ENCODE results near the gene CACNA1F.

The CACNA1F gene

GRCh38 chrX:49233176-49233575 is at the start of gene CACNA1F:
TSS of gene CACNA1F (minus strand) at chrX:49233340. CDS start at chrX:49233309, 31 bp downstream.
- DNase-seq (ENCODE audit: low read depth in 2 of 2) = no peak

GRCh38 chrX:49282647-49283011 is 49.5 kb upstream of the CACNA1F start:
- peak; percentile 5 to 8 for DNase-seq (ENCODE audit: low read depth in 2 of 2)

DNA sequence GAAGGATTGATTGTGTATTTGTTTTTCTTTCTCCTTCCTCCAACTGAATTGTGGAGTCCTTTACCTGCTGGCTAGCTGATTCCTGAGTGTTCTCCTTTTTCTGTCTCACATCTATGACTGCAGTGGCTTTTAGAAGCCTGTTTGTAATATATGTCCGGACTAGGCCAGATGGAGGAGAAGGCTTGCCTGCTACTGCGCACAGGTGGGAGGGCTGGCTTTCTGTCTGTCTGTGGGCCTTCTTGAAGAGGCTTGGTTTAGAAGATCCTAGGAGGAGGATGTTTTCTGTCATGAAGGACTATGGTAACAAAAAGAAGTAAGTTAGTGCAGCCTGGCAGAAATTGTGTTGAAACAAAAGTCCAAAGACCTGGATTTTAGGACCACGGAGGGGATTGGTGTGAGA is 44.9 kb upstream of the CACNA1F start:
- no peak for DNase-seq (ENCODE audit: low read depth in 2 of 2)

DNA sequence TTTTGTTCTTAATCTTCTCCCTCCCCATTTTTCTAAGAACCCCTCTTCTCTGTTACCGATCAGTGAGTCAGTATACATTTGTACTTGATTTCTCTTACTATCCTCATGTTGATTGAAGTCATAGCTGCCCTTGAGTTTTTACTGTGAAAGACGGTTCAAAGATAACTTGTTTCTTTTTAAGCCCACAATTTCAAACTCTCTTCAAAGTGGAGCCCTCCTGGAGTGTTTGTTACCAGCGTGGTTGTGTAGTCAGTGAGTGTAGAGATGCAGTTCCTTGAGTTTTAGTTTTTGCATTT is 44.3 kb upstream of the CACNA1F start:
- no peak for DNase-seq (ENCODE audit: low read depth in 2 of 2)

GRCh38 chrX:49276671-49277534 is 43.8 kb upstream of the CACNA1F start:
- DNase-seq (ENCODE audit: low read depth in 2 of 2) = no peak

DNA sequence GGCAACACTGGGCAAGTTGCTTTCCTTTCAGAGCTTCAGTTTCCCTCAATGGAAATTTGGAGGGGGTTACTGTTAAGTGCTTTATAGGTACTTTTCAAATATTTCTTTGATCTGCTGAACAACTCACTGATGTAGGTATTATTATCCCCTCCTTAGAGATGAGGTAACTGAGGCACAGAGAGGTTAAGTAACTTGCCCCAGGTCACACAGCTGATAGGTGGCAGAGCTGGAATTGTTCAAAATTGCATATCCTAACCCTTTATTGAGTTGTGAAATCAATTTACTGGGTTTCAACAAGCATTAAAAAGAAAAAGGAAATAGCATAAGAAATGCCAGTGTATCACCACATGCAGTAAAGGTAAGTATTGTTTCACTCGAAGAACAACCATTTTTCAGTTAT is 43.1 kb upstream of the CACNA1F start:
- DNase-seq (ENCODE audit: low read depth in 2 of 2) = no peak

DNA sequence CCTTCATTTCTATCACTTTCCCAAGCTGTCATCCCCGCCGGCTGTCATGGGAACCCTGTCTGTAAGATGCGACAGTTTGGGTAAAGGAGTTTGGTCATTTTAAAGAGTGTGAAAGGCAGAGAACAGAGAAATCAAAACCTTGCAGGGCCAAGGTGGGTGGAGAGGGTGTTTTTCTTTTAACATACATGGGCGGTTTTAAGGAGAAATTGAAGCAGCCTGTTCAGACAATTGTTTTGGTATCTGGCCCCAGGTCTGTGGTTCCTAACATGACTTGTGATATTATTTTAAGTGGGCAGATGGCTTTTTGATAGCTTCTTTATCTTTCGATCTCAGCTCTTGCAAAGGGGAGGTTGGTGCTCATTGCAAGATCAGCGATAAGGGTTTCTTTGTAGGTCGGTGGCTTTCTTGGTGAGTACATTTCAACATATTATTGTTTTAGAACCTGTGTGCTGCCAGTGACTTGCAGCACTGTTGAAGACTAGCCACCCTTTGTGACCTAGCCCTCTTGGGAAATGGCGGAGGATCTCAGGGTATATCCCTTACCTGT is 40.1 kb upstream of the CACNA1F start:
- no peak for DNase-seq (ENCODE audit: low read depth in 2 of 2)

DNA sequence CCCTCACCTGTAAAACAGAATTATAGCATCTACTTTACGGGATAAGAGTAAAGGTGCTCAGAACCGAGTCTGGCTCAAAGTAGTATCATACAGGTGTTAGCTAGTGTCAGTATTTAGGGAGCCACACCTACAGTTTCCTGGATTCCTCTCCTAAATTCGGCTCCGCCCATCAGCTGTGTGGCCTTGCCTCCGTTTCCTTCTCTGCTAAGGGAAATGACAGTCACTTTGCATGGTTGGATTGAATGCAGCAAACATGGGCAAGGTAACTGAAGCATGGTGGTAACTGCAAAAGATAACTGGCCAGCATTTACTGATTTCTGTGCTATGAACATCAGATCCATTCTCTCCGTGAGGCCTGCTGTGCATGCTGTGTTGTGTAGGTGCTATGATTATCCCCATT is 39.3 kb upstream of the CACNA1F start:
- no peak for DNase-seq (ENCODE audit: low read depth in 2 of 2)

DNA sequence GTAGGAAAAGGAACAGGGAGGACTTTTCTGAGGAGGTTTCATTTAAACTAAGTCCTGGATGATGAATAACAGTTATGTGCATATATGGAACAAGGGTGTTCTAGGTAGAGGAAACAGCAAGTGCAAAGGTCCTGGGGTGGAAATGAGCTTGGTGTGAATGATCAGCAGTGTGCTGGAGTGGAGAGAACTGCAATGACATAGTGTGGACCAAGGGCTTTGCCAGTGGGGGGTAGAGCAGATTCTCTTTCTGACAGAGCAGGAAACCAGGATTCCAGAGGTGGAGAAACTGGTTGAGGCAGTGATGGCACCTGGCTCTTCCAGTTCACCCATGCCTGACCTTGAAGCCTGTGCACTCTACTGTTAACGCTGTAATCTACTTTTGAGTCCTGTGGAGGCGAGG is 38.2 kb upstream of the CACNA1F start:
- no peak for DNase-seq (ENCODE audit: low read depth in 2 of 2)

GRCh38 chrX:49270249-49270921 is 37.2 kb upstream of the CACNA1F start:
- DNase-seq (ENCODE audit: low read depth in 2 of 2) = no peak

- DNase-seq (ENCODE audit: low read depth in 2 of 2) = peak in 1 of 2 experiments; percentile 2
Measured at GRCh38 chrX:49269767-49270248, 36.7 kb upstream of the CACNA1F start, which contains the start of gene PPP1R3F. TSS of gene PPP1R3F (plus strand) at chrX:49269793. CDS start at chrX:49269870, 77 bp downstream.

- peak; percentile 96 to 97 for DNase-seq (ENCODE audit: low read depth in 2 of 2)
Measured at GRCh38 chrX:49269010-49269766, 36.0 kb upstream of the CACNA1F start.

- no peak for DNase-seq (ENCODE audit: low read depth in 2 of 2)
Measured at GRCh38 chrX:49268702-49269009, 35.5 kb upstream of the CACNA1F start.

- DNase-seq (ENCODE audit: low read depth in 2 of 2) = no peak
Measured at GRCh38 chrX:49266523-49267445, 33.6 kb upstream of the CACNA1F start.

GRCh38 chrX:49264460-49264859 is 31.3 kb upstream of the CACNA1F start, which contains the start of gene FOXP3:
TSS of gene FOXP3 (minus strand) at chrX:49264710. CDS start at chrX:49258505, 6,205 bp downstream.
- DNase-seq (ENCODE audit: low read depth in 2 of 2) = no peak

GRCh38 chrX:49263631-49264030 is 30.5 kb upstream of the CACNA1F start:
- DNase-seq (ENCODE audit: low read depth in 2 of 2) = no peak

GRCh38 chrX:49262603-49263002 is 29.5 kb upstream of the CACNA1F start:
- DNase-seq (ENCODE audit: low read depth in 2 of 2) = no peak

DNA sequence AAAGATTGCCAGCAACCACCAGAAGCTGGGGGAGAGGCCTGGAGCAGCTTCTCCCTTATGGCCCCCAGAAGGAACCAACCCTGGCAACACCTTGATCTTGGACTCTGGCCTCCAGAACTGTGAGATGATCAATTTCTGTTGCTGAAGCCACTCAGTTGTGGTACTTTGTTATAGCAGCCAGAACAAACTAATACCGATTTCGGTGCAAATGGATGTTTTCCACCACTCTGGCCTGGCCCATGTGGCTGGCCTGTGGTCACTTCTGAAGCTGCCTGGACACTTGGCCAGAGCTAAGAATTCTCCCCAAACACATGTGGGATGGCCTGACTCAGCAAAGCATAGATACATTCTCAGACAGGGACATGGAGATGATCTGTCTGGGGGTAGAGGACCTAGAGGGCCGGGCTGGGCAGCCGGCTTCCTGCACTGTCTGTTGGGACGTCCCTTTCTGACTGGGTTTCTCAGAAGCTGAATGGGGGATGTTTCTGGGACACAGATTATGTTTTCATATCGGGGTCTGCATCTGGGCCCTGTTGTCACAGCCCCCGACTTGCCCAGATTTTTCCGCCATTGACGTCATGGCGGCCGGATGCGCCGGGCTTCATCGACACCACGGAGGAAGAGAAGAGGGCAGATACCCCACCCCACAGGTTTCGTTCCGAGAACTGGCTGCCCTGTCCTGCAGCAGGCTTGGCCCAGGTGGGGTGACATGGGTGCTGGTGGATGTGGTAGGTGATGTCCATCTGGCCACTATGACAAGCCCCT is 27.3 kb upstream of the CACNA1F start:
- DNase-seq (ENCODE audit: low read depth in 2 of 2) = no peak

GRCh38 chrX:49258749-49259124 is 25.6 kb upstream of the CACNA1F start:
- DNase-seq (ENCODE audit: low read depth in 2 of 2) = no peak

Measured in fibroblast of skin of left quadriceps (primary cell).